Thyroid gland (tissue), 4 donors: ENCODE data around the gene ASB15.

Experiments used
- POLR2A ChIP-seq, 2 donors: fragments of 450-650 bp; IDR thresholded peaks; one replicate each; pipeline ENCODE4 v1.6.1; 2017; ENCODE audit warnings: antibody characterized with exemption in 2 of 2, mild to moderate bottlenecking in 2 of 2, moderate library complexity in 1 of 2
- TF ChIP-seq, protein P1 (sequence below), 6 experiments: fragments of 200-600 bp in 3 of 6; fragments of 450-650 bp in 3 of 6; sonication (generic) in 3 of 6; IDR thresholded peaks; one replicate each; pipeline ENCODE4 v1.5.1; 2016 to 2019; ENCODE audit warnings: antibody characterized with exemption in 6 of 6, mild to moderate bottlenecking in 2 of 6, inconsistent platforms in 1 of 6, moderate library complexity in 1 of 6

DNA sequence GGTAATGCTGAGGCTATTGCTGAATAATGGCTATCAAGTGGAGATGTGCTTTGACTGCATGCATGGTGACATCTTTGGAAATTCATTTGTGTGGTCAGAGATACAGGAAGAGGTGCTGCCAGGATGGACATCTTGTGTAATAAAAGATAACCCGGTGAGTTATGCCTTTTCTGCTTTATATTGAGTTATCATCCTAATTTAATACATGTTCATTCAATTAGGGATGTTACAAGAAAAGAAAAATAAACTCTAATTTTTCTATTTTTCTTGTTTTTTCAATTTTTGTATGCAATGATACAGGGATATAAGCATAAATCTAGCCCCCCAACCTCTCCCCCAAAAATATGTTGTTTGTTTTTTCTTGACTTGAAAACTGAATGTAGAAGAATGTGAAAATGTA, 27.7 kb downstream of the ASB15 start:
- TF ChIP-seq, protein P1, sequence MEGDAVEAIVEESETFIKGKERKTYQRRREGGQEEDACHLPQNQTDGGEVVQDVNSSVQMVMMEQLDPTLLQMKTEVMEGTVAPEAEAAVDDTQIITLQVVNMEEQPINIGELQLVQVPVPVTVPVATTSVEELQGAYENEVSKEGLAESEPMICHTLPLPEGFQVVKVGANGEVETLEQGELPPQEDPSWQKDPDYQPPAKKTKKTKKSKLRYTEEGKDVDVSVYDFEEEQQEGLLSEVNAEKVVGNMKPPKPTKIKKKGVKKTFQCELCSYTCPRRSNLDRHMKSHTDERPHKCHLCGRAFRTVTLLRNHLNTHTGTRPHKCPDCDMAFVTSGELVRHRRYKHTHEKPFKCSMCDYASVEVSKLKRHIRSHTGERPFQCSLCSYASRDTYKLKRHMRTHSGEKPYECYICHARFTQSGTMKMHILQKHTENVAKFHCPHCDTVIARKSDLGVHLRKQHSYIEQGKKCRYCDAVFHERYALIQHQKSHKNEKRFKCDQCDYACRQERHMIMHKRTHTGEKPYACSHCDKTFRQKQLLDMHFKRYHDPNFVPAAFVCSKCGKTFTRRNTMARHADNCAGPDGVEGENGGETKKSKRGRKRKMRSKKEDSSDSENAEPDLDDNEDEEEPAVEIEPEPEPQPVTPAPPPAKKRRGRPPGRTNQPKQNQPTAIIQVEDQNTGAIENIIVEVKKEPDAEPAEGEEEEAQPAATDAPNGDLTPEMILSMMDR (IDR thresholded peaks at IDR 0.05): no peak
- no peak for TF ChIP-seq POLR2A (IDR thresholded peaks at IDR 0.05)
